ENCODE results near the gene CDK5. TPM values are rescaled to one million over a fixed set of nuclear protein-coding genes. Genes with fewer than 3 reads are reported as not detected.

CDK5 gene
- total RNA-seq, 2 donors from 2014 or later = 2.3 to 6.3 TPM

DNA sequence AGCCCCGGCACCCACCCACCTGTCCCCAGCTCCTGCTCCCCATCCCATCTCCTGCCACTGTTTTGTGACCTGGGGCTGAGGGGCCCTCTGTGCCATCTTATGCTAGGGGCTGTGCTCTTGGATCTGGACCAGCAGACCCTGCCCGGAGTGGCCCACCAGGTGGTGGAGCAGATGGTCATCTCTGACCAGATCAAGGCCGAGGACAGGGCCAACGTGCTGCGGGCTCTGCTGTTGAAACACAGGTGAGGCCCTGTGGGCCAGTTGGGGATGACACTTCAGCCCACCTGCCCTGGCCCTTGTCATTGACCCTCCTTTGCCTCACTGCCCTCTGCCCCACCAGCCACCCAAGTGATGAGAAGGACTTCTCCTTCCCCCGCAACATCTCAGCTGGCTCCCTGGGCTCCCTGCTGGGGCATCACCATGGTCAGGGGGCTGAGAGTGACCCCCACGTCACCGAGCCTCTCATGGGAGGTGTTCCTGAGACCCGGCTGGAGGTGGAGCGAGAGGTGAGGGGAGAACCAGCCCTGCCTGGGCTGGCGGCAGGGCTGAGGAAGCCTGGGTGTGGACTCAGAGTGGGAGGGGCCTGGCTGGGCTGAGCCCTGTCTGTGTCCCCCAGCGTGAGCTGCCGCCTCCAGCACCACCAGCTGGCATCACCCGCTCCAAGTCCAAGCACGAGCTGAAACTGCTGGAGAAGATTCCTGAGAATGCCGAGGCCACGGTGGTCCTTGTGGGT, 12.3 kb upstream of the CDK5 start:
- H3K27me3 ChIP-seq = no peaks in the 10 kb centered on the region
- H3K4me3 ChIP-seq = no peak overlapping the region
- ATAC-seq (no peak), DNase-seq (no peak)
- peaks cover 6% of the 10 kb centered on the region for H3K4me1 ChIP-seq
- no peak for TF ChIP-seq CTCF (IDR thresholded peaks at IDR 0.05)
- no peak for TF ChIP-seq POLR2A (IDR thresholded peaks at IDR 0.05)
- intact Hi-C loops (cut with DNase I) = no loop called here
- peaks cover 28 to 52% of the 10 kb centered on the region in 2 donors for H3K36me3 ChIP-seq (replicated peaks in 1 of 2; ENCODE audit: insufficient read depth in 1 of 2, low read depth in 2 of 2)
- 88 to 95% methylated on average over 9 to 17 of the region's 17 CpGs for WGBS, 2 donors
- no peak overlapping the region for H3K27ac ChIP-seq
- H3K9me3 ChIP-seq = no peaks in the 10 kb centered on the region

DNA sequence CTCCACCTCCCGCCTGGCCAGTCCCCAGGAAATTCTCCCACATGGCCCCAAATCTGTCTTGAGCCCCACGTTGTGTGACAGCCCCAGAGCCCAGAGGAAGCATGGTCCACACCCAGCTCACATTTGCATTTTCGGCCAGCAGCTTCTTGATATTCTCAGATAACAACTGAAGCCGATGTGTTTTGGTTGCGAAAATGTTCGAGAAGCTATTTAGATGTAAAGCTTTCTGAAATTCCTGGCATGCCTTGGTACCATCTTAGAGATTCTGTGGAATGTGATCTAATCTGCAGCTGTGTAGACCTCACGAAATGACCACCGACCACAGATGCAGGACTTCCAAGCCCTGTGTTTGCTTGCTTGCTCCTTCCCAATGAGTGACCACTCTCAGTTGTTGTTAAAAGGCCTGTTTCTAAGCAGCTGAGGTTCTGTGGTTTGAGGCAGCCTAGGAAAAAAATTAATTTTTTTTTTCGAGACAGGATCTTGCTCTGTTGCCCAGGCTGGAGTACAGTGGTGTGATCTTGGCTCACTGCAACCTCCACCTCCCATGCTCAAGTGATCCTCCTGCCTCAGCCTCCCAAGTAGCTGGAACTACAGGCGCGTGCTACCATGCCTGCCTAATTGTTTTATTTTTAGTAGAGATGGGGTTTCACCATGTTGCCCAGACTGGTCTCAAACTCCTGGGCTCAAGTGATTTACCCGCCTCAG, 10.5 kb upstream of the CDK5 start:
- H3K36me3 ChIP-seq (replicated peaks in 1 of 2; ENCODE audit: insufficient read depth in 1 of 2, low read depth in 2 of 2) = peaks cover 27 to 43% of the 10 kb centered on the region in 2 donors
- H3K4me3 ChIP-seq = no peak overlapping the region
- intact Hi-C loops (cut with DNase I) = no loop called here
- no peaks in the 10 kb centered on the region for H3K27me3 ChIP-seq
- no peak overlapping the region for H3K27ac ChIP-seq
- DNase-seq (no peak), ATAC-seq (no peak)
- WGBS, 2 donors = 87 to 88% methylated on average over 10 to 12 of the region's 12 CpGs
- H3K4me1 ChIP-seq = peaks cover 22% of the 10 kb centered on the region
- TF ChIP-seq CTCF (IDR thresholded peaks at IDR 0.05) = no peak
- TF ChIP-seq POLR2A (IDR thresholded peaks at IDR 0.05) = no peak
- no peaks in the 10 kb centered on the region for H3K9me3 ChIP-seq

DNA sequence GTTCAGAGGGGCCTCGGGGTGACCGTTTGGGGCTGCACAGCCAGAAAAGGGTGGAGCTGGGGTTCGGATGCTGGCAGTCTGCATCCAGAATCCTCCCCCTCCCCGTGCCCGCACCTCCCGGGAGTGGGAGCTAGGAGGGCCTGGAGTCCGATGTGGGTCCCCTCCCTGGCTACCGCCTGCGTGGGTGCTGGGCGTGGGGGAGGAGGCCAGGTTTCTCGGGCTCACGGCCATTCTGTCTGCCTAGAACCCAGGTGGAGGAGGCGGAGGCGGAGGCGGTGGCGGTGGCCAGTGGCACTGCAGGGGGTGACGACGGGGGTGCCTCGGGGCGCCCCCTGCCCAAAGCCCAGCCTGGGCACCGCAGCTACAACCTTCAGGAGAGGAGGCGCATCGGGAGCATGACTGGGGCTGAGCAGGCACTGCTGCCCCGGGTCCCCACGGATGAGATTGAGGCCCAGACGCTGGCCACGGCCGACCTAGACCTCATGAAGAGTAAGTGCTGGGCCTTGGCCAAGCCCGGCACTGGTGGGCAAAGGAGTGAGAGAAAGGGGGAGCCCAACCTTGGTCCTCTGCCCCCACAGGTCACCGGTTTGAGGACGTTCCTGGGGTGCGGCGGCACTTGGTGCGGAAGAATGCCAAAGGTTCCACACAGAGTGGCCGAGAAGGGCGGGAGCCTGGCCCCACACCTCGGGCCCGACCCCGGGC, 8.7 kb upstream of the CDK5 start:
- H3K36me3 ChIP-seq (replicated peaks in 1 of 2; ENCODE audit: insufficient read depth in 1 of 2, low read depth in 2 of 2) = peaks cover 27 to 34% of the 10 kb centered on the region in 2 donors
- no peaks in the 10 kb centered on the region for H3K9me3 ChIP-seq
- H3K27me3 ChIP-seq = no peaks in the 10 kb centered on the region
- TF ChIP-seq POLR2A (IDR thresholded peaks at IDR 0.05) (no peak), CTCF (IDR thresholded peaks at IDR 0.05) (no peak)
- H3K4me3 ChIP-seq = no peak overlapping the region
- H3K4me1 ChIP-seq = peaks cover 37% of the 10 kb centered on the region
- no peak for ATAC-seq
- no peak overlapping the region for H3K27ac ChIP-seq
- DNase-seq = no peak
- intact Hi-C loops (cut with DNase I) = no loop called here
- WGBS, 2 donors = 89 to 94% methylated on average over 26 to 39 of the region's 39 CpGs

GRCh38 chr7:151065516-151065915, 7.8 kb upstream of the CDK5 start:
- Histone ChIP-seq H3K27ac (no peak overlapping the region), H3K36me3 (replicated peaks in 1 of 2; ENCODE audit: insufficient read depth in 1 of 2, low read depth in 2 of 2) (peaks cover 20 to 26% of the 10 kb centered on the region in 2 donors), H3K4me3 (no peak overlapping the region), H3K27me3 (no peaks in the 10 kb centered on the region), H3K4me1 (peaks cover 46% of the 10 kb centered on the region), H3K9me3 (no peaks in the 10 kb centered on the region)
- intact Hi-C loops (cut with DNase I) = no loop called here
- TF ChIP-seq CTCF (IDR thresholded peaks at IDR 0.05) = no peak
- no peak for TF ChIP-seq POLR2A (IDR thresholded peaks at IDR 0.05)
- no peak for ATAC-seq
- DNase-seq = no peak
- WGBS, 2 donors = 70 to 71% methylated on average over 10 to 14 of the region's 14 CpGs

Measured in body of pancreas (tissue), 4 donors.